Tibial nerve (tissue), 3 donors: Measurements from ENCODE around the gene SLC25A4.
"Not testable (repeated sequence)": the region's sequence is repeated elsewhere in the genome, so short reads cannot be mapped to it uniquely, and the experiment has no call there.

Experiments used
- POLR2A ChIP-seq, 2 donors: fragments of 450-650 bp; IDR thresholded peaks; one replicate each; pipeline ENCODE4 v1.6.1; 2017; ENCODE audit warnings: antibody characterized with exemption in 2 of 2, mild to moderate bottlenecking in 2 of 2, moderate library complexity in 2 of 2
- TF ChIP-seq, protein P1 (sequence below), 5 experiments: fragments of 200-600 bp in 3 of 5; fragments of 450-650 bp in 2 of 5; sonication (generic) in 3 of 5; IDR thresholded peaks; one replicate each; pipeline ENCODE4 v1.5.1; 2016 to 2019; ENCODE audit warnings: antibody characterized with exemption in 5 of 5, mild to moderate bottlenecking in 3 of 5, moderate library complexity in 2 of 5

- TF ChIP-seq, protein P1, sequence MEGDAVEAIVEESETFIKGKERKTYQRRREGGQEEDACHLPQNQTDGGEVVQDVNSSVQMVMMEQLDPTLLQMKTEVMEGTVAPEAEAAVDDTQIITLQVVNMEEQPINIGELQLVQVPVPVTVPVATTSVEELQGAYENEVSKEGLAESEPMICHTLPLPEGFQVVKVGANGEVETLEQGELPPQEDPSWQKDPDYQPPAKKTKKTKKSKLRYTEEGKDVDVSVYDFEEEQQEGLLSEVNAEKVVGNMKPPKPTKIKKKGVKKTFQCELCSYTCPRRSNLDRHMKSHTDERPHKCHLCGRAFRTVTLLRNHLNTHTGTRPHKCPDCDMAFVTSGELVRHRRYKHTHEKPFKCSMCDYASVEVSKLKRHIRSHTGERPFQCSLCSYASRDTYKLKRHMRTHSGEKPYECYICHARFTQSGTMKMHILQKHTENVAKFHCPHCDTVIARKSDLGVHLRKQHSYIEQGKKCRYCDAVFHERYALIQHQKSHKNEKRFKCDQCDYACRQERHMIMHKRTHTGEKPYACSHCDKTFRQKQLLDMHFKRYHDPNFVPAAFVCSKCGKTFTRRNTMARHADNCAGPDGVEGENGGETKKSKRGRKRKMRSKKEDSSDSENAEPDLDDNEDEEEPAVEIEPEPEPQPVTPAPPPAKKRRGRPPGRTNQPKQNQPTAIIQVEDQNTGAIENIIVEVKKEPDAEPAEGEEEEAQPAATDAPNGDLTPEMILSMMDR (IDR thresholded peaks at IDR 0.05), result not testable (repeated sequence)
- not testable (repeated sequence) for TF ChIP-seq POLR2A (IDR thresholded peaks at IDR 0.05)
Measured at GRCh38 chr4:185119467-185119866, 23.6 kb upstream of the SLC25A4 start.
